Ishikawa (cell line): ENCODE measurements around the gene VPS33A.

ENCODE experiments used
- CEBPB ChIP-seq: IDR thresholded peaks from 2 replicates; pipeline ENCODE4 v1.6.1; 2012
- EP300 ChIP-seq: IDR thresholded peaks from 2 replicates; pipeline ENCODE4 v1.6.1; 2012; ENCODE audit warnings: borderline replicate concordance
- FOXM1 ChIP-seq: IDR thresholded peaks from 2 replicates; pipeline ENCODE4 v1.6.1; 2012; ENCODE audit warnings: low read depth, borderline replicate concordance
- MAX ChIP-seq: IDR thresholded peaks from 2 replicates; pipeline ENCODE4 v1.6.1; 2012
- NFIC ChIP-seq: IDR thresholded peaks from 2 replicates; pipeline ENCODE4 v1.6.1; 2012
- RAD21 ChIP-seq: IDR thresholded peaks from 2 replicates; pipeline ENCODE4 v1.6.1; 2012; ENCODE audit warnings: low read depth
- REST ChIP-seq: IDR thresholded peaks from 2 replicates; pipeline ENCODE4 v1.6.1; 2012; ENCODE audit warnings: low read depth, mild to moderate bottlenecking
- TAF1 ChIP-seq: IDR thresholded peaks from 2 replicates; pipeline ENCODE4 v1.6.1; 2012; ENCODE audit warnings: low read depth, mild to moderate bottlenecking
- TEAD4 ChIP-seq: IDR thresholded peaks from 2 replicates; pipeline ENCODE4 v1.6.1; 2012
- USF1 ChIP-seq: IDR thresholded peaks from 2 replicates; pipeline ENCODE4 v1.6.1; 2012
- YY1 ChIP-seq: IDR thresholded peaks from 2 replicates; pipeline ENCODE4 v1.6.1; 2012; ENCODE audit warnings: low read depth
- ZBTB7A ChIP-seq: IDR thresholded peaks from 2 replicates; pipeline ENCODE4 v1.6.1; 2012; ENCODE audit warnings: low read depth

- TF ChIP-seq USF1 (no peak), RAD21 (no peak), TAF1 (no peak), MAX (no peak), NFIC (no peak), REST (no peak), CEBPB (no peak), YY1 (no peak), EP300 (no peak), FOXM1 (no peak), ZBTB7A (peak; percentile 11), TEAD4 (no peak)
Observed at GRCh38 chr12:122204167-122205052, 61.9 kb downstream of the VPS33A start.
